ENCODE measurements around the gene SRRM4.
"Not testable (repeated sequence)": the region's sequence is repeated elsewhere in the genome, so short reads cannot be mapped to it uniquely, and the experiment has no call there.

SRRM4 gene

GRCh38 chr12:119011231-119011630, 29.9 kb downstream of the SRRM4 start:
- no peak for DNase-seq (ENCODE audit: low read depth)

- DNase-seq (ENCODE audit: low read depth): no peak
These were observed 30.8 kb downstream of the SRRM4 start for GRCh38 chr12:119012179-119012578.

- no peak for DNase-seq (ENCODE audit: low read depth)
These were observed 31.7 kb downstream of the SRRM4 start for GRCh38 chr12:119013023-119013422.

GRCh38 chr12:119014368-119014767, 33.0 kb downstream of the SRRM4 start:
- no peak for DNase-seq (ENCODE audit: low read depth)

- DNase-seq (ENCODE audit: low read depth): no peak
These were observed 35.4 kb downstream of the SRRM4 start for GRCh38 chr12:119016715-119017114.

GRCh38 chr12:119019166-119019565, 37.8 kb downstream of the SRRM4 start:
- DNase-seq (ENCODE audit: low read depth): no peak

GRCh38 chr12:119020406-119021360, 39.3 kb downstream of the SRRM4 start:
- DNase-seq (ENCODE audit: low read depth): no peak

GRCh38 chr12:119024356-119024755, 43.0 kb downstream of the SRRM4 start:
- no peak for DNase-seq (ENCODE audit: low read depth)

- no peak for DNase-seq (ENCODE audit: low read depth)
These were observed 44.4 kb downstream of the SRRM4 start for GRCh38 chr12:119025786-119026185.

GRCh38 chr12:119033332-119033731, 52.0 kb downstream of the SRRM4 start:
- DNase-seq (ENCODE audit: low read depth): not testable (repeated sequence)

- no peak for DNase-seq (ENCODE audit: low read depth)
These were observed 55.8 kb downstream of the SRRM4 start for GRCh38 chr12:119036878-119037825.

- no peak for DNase-seq (ENCODE audit: low read depth)
These were observed 62.8 kb downstream of the SRRM4 start for GRCh38 chr12:119044094-119044493.

GRCh38 chr12:119047641-119048040, 66.3 kb downstream of the SRRM4 start:
- no peak for DNase-seq (ENCODE audit: low read depth)

GRCh38 chr12:119050663-119051062, 69.3 kb downstream of the SRRM4 start:
- DNase-seq (ENCODE audit: low read depth): no peak

GRCh38 chr12:119051474-119051873, 70.1 kb downstream of the SRRM4 start:
- no peak for DNase-seq (ENCODE audit: low read depth)

- DNase-seq (ENCODE audit: low read depth): no peak
These were observed 70.7 kb downstream of the SRRM4 start for GRCh38 chr12:119052001-119052400.

- DNase-seq (ENCODE audit: low read depth): no peak
These were observed 74.6 kb downstream of the SRRM4 start for GRCh38 chr12:119055977-119056376.

- DNase-seq (ENCODE audit: low read depth): no peak
These were observed 79.8 kb downstream of the SRRM4 start for GRCh38 chr12:119060847-119061796.

GRCh38 chr12:119068129-119068856, 87.0 kb downstream of the SRRM4 start:
- no peak for DNase-seq (ENCODE audit: low read depth)

- DNase-seq (ENCODE audit: low read depth): no peak
These were observed 87.9 kb downstream of the SRRM4 start for GRCh38 chr12:119069147-119069642.

- no peak for DNase-seq (ENCODE audit: low read depth)
These were observed 89.8 kb downstream of the SRRM4 start for GRCh38 chr12:119071176-119071575.
